ENCODE data around the gene SLC14A1.

The SLC14A1 gene

GRCh38 chr18:45748501-45748900 lies 24.5 kb downstream of the SLC14A1 start:
- Histone ChIP-seq H3K36me3 (ENCODE audit: control insufficient read depth, insufficient read depth, low read length) (no peaks in the 10 kb centered on the region), H3K27me3 (ENCODE audit: control insufficient read depth, insufficient read depth, low read length) (no peaks in the 10 kb centered on the region), H3K79me2 (no peaks in the 10 kb centered on the region), H3K9ac (no peak overlapping the region), H2AFZ (no peak overlapping the region), H3K27ac (no peak overlapping the region), H3K4me3 (ENCODE audit: low read depth, low read length) (no peak overlapping the region), H3K4me1 (no peaks in the 10 kb centered on the region), H3K9me3 (ENCODE audit: control insufficient read depth, low read length) (no peaks in the 10 kb centered on the region), H3K4me2 (ENCODE audit: low read length) (no peak overlapping the region)
- TF ChIP-seq, protein P1, sequence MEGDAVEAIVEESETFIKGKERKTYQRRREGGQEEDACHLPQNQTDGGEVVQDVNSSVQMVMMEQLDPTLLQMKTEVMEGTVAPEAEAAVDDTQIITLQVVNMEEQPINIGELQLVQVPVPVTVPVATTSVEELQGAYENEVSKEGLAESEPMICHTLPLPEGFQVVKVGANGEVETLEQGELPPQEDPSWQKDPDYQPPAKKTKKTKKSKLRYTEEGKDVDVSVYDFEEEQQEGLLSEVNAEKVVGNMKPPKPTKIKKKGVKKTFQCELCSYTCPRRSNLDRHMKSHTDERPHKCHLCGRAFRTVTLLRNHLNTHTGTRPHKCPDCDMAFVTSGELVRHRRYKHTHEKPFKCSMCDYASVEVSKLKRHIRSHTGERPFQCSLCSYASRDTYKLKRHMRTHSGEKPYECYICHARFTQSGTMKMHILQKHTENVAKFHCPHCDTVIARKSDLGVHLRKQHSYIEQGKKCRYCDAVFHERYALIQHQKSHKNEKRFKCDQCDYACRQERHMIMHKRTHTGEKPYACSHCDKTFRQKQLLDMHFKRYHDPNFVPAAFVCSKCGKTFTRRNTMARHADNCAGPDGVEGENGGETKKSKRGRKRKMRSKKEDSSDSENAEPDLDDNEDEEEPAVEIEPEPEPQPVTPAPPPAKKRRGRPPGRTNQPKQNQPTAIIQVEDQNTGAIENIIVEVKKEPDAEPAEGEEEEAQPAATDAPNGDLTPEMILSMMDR (IDR thresholded peaks at IDR 0.05): no peak

DNA sequence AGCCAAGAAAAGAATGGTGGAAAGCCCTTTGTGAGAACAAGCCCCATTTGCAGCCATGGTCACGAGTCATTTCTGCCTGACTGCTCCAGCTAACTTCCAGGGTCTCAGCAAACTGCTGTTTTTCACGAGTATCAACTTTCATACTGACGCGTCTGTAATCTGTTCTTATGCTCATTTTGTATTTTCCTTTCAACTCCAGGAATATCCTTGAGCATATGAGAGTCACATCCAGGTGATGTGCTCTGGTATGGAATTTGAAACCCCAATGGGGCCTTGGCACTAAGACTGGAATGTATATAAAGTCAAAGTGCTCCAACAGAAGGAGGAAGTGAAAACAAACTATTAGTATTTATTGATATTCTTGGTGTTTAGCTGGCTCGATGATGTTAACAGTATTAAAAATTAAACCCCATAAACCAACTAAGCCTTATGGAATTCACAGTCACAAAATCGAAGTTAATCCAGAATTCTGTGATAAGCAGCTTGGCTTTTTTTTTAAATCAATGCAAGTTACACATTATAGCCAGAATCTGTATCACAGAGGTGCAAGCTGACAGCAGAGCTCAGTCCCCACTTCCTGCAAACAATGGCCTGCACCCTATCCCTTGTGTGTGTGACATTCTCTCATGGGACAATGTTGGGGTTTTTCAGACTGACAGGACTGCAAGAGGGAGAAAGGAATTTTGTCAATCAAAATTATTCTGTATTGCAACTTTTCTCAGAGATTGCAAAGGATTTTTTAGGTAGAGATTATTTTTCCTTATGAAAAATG lies 26.1 kb downstream of the SLC14A1 start:
- Histone ChIP-seq H3K9me3 (ENCODE audit: control insufficient read depth, low read length) (no peaks in the 10 kb centered on the region), H3K4me2 (ENCODE audit: low read length) (no peak overlapping the region), H3K4me1 (no peaks in the 10 kb centered on the region), H3K9ac (no peak overlapping the region), H3K36me3 (ENCODE audit: control insufficient read depth, insufficient read depth, low read length) (no peaks in the 10 kb centered on the region), H3K27me3 (ENCODE audit: control insufficient read depth, insufficient read depth, low read length) (no peaks in the 10 kb centered on the region), H3K79me2 (no peaks in the 10 kb centered on the region), H2AFZ (no peak overlapping the region), H3K27ac (no peak overlapping the region), H3K4me3 (ENCODE audit: low read depth, low read length) (no peak overlapping the region)
- TF ChIP-seq, protein P1 (IDR thresholded peaks at IDR 0.05): no peak

DNA sequence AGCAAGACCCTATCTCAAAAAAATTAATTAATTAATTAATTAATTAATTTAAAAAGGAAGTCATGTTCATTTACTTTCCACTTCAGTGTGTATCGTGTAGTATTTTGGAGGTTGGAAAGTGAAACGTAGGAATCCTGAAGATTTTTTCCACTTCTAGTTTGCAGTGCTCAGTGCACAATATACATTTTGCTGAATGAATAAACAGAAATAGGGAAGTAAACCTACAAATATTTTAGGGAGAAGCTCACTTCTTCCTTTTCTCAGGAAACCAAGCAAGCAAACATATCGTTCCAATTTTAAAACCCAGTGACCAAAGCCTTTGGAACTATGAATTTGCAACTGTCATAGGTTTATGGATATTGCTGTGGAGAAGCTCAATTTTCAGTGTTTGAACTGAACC lies 27.8 kb downstream of the SLC14A1 start:
- no peak overlapping the region for H3K4me3 ChIP-seq (ENCODE audit: low read depth, low read length)
- no peaks in the 10 kb centered on the region for H3K27me3 ChIP-seq (ENCODE audit: control insufficient read depth, insufficient read depth, low read length)
- TF ChIP-seq, protein P1 (IDR thresholded peaks at IDR 0.05): no peak
- H3K27ac ChIP-seq: no peak overlapping the region
- no peaks in the 10 kb centered on the region for H3K79me2 ChIP-seq
- no peak overlapping the region for H3K4me2 ChIP-seq (ENCODE audit: low read length)
- no peaks in the 10 kb centered on the region for H3K9me3 ChIP-seq (ENCODE audit: control insufficient read depth, low read length)
- H3K4me1 ChIP-seq: no peaks in the 10 kb centered on the region
- H2AFZ ChIP-seq: no peak overlapping the region
- H3K36me3 ChIP-seq (ENCODE audit: control insufficient read depth, insufficient read depth, low read length): no peaks in the 10 kb centered on the region
- H3K9ac ChIP-seq: no peak overlapping the region

DNA sequence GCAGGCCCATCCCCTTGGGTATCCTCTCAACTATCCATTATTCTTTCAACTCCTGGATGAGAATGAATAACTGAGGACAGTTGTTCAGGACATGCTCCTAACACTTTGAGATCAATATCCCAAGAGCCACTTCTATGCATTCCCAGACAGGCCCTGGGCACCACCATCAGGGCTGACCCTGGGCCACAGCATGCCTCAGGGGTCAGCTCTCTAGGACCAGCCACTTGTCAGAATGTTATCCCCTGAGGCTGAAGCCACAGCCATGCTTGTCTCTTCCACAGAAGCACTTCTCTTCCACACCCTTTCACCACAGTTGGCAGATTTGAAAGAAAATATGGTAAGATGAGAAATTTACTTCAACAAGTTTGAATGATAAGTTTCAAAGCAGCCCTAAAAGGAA lies 28.7 kb downstream of the SLC14A1 start:
- Histone ChIP-seq H3K27me3 (ENCODE audit: control insufficient read depth, insufficient read depth, low read length) (no peaks in the 10 kb centered on the region), H3K79me2 (no peaks in the 10 kb centered on the region), H3K27ac (no peak overlapping the region), H2AFZ (no peak overlapping the region), H3K4me1 (no peaks in the 10 kb centered on the region), H3K4me3 (ENCODE audit: low read depth, low read length) (no peak overlapping the region), H3K9me3 (ENCODE audit: control insufficient read depth, low read length) (no peaks in the 10 kb centered on the region), H3K9ac (no peak overlapping the region), H3K4me2 (ENCODE audit: low read length) (no peak overlapping the region), H3K36me3 (ENCODE audit: control insufficient read depth, insufficient read depth, low read length) (no peaks in the 10 kb centered on the region)
- TF ChIP-seq, protein P1 (IDR thresholded peaks at IDR 0.05): no peak

- Histone ChIP-seq H2AFZ (no peak overlapping the region), H3K36me3 (ENCODE audit: control insufficient read depth, insufficient read depth, low read length) (no peaks in the 10 kb centered on the region), H3K9me3 (ENCODE audit: control insufficient read depth, low read length) (no peaks in the 10 kb centered on the region), H3K4me3 (ENCODE audit: low read depth, low read length) (no peak overlapping the region), H3K27me3 (ENCODE audit: control insufficient read depth, insufficient read depth, low read length) (no peaks in the 10 kb centered on the region), H3K27ac (no peak overlapping the region), H3K9ac (no peak overlapping the region), H3K4me2 (ENCODE audit: low read length) (no peak overlapping the region), H3K79me2 (no peaks in the 10 kb centered on the region), H3K4me1 (no peaks in the 10 kb centered on the region)
- TF ChIP-seq, protein P1 (IDR thresholded peaks at IDR 0.05): no peak
These were observed 29.3 kb downstream of the SLC14A1 start for GRCh38 chr18:45753286-45753685.
